GM03348 (cell line): ENCODE measurements around the gene POLR3B.

Experiments
- DNase-seq: peaks from one replicate; pipeline ENCODE4 v3.0.0; 2012; ENCODE audit warnings: low spot score

POLR3B gene

DNA sequence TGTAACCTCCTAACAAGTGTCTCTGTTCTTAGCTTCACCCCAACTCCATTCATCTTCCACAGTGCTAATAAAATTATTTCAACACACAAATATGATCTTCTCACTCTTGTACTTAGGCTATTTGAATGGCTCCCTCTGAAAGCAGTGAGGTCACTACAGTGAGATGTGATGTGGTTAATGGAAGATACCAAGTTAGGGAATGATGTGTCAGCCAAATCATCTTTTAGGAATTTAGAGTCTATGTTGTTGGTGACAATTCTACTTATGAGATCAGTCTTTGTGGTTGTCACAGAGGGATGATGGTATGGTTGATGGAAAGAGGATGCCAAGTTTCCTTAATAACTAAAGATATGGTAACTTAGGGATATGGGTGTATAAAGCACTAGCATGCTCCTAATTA, 57.6 kb downstream of the POLR3B start:
- peak; percentile 17 for DNase-seq

DNA sequence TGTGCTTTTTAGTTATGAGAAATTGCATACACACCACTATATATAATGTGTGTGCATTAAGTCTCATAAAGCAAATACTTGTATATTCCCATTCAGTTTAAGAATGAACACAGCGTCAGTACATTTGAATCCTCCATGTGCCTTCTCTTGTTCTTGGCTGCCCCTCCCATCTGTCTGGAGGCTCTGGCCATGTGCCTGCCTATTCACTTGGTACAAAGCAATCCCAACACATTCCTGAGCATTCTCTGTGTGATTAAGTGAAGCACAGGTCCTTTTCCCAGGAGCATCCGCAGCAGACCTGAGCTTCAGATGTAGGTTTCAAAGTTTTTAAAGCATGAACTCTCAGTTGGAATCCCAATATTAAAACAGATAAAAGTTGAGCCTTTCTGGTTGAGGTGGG, 58.7 kb downstream of the POLR3B start:
- DNase-seq: no peak

- peak; percentile 66 for DNase-seq
These were observed 60.7 kb downstream of the POLR3B start for GRCh38 chr12:106417926-106418910.

GRCh38 chr12:106418970-106419369, 61.4 kb downstream of the POLR3B start:
- DNase-seq: no peak

DNA sequence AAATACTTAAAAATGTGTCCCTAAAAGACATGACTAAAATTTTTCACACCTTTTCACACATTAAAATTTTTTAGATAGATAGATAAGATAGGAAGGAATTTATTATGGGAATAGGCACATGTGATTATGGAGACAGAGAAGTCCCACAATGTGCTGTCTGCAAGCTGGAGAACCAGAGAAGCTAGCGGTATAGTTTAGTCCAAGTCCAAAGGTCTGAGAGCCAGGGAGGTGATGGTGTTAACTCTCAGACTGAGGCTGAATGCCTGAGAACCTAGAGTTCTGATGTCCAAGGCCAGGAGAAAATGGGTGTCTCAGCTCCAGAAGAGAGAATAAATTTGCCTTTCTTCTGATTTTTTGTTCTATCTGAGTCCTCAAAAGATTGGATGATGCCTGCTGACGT, 65.7 kb downstream of the POLR3B start:
- no peak for DNase-seq

DNA sequence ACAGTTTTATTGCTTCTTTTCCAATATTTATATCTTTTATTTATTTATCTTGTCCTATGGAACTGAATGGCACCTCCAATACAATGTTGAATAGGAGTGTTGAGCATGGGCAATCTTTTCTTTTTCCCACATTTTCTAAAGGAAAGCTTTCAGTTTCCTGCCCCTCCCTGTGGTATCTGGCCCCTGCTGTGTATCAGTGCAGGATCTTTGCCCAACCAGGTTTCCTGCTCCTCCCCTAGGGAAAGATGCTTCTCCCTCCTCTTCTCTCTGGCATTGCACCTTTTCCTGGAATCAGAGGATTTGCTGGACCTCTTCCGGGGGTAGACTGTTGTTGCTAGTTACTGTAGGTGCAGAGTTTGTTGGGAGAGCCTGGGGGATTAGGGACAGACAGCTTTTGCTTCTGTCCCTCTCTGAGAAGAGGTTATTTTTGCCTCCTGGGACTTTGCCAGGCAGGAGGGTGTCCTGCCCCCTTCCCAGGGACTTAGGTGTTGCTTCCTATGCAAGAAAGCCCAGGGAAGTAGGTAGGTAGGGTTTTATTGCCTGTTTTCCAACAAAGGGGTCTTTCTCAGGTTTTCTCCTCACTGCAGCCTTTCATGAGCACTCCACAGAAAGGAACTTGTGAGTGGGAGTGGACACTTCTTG, 67.6 kb downstream of the POLR3B start:
- no peak for DNase-seq

DNA sequence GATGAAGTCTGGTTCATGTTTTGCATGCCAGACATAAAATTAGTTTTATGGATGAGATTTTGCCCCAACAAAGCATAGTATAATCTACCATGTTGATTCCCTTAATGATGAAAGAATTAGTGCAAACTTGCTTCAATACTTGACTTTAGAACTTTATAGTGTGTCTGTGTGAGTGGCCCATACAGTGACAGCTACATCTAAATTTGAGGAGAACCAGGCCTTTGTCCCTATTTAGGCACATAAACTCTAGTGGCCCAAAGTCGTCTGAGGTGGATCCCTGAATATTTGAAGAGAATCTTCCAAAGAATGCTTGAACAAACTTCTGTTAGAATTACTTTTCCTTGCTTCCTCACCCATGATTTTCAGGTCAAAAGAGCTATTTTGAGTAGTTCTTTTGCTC, 70.4 kb downstream of the POLR3B start:
- DNase-seq: no peak

- no peak for DNase-seq
These were observed 70.8 kb downstream of the POLR3B start for GRCh38 chr12:106428384-106428783.

DNA sequence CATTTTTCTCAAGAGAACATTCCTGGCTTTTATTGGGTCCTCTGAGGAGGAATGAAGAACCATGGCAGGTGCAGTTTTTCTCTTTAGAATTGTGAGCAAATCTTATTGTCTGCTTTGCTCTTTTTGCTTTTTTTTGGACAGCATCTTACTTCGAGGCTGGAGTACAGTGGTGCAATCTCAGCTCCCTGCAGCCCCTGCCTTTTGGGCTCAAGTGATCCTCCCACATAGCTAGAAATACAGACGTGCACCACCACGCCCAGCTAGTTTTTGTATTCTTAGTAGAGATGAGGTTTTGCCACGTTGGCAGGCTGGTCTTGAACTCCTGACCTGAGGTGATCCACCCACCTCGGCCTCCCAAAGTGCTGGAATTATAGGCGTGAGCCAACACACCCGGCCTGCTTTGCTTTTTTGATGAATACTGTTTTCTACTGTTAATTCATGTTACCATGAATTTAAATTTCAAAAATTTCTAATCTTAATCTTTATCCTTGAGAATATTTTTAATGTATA, 71.5 kb downstream of the POLR3B start:
- DNase-seq: no peak

DNA sequence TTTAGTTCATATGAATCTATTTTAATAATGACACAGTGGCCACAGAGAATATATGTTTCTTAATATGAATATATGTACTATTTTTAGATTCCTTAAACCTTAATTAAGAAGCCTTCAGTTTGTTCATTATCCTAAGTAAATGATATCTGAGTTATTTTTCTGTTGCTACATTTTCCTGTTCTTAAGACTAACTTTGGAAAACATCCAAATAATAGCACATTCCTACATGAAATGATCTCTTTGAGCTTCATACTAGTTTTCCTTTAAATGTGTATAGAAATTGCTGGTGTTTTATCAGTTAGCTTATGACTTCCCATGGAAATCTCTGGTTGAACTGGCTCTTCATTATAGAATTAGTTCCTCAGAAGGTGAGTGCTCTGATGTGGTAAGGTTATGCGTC, 72.1 kb downstream of the POLR3B start:
- no peak for DNase-seq

DNA sequence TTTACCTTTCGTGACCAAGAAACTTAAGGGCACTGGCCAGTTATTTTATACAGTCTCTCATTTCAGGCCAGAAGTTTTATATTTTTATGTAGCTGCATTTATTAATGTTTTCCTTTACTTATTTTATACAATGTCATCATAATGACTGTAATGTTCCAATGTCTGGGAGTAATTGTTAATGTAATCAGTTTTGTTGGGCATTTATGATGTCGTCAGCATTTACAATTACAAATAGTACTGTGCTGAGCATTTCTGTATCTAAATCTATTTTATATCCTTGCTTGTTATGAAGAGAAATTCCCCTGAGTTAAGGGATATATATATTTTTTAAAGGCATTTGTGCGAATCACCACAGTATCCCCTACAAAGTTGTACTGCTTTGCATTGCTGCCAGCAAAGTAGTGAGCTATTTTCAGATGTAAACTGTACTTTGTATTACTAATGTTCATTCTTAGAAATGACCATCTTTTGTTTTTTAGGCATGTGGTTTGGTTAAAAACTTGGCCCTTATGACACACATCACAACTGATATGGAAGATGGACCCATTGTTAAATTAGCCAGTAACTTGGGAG, 74.4 kb downstream of the POLR3B start:
- no peak for DNase-seq

DNA sequence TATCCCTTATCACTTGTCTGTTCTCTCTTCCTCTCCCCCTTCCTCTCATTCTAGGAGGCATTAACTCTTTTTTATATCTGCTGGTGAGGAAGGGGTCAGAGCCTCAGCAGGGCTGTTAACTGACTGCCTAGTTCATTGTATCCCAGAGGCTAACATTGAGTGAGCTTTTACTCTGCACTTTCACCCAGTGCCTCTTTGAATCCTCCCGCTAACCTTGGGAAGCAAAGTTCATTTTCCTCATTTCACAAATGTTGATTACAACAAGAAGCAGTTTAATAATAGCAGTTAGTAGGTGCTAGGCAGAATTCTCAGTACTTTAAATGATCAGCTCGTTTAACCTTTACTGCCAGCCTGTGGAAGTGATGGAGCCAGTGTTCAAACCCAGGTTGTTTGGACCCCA, 75.5 kb downstream of the POLR3B start:
- no peak for DNase-seq

DNA sequence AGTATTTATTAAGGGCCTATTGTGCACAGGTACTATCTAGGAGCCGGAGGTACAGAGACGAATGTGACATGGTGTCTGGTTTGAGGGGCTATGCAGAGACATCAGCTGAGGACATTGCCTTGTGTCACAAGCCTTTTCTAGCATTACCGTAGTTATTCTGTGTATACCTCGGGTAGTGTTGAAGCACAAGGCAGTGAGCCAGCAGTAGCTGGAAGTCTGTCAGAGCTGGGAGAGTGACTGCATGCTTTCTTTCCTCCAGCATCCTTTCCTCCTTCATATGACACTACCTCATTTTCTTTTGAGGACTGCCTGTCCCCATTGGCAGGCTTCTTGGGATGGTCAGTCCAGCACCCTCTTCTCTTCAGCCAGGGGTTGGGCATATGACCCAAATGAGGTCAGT, 77.0 kb downstream of the POLR3B start:
- no peak for DNase-seq

DNA sequence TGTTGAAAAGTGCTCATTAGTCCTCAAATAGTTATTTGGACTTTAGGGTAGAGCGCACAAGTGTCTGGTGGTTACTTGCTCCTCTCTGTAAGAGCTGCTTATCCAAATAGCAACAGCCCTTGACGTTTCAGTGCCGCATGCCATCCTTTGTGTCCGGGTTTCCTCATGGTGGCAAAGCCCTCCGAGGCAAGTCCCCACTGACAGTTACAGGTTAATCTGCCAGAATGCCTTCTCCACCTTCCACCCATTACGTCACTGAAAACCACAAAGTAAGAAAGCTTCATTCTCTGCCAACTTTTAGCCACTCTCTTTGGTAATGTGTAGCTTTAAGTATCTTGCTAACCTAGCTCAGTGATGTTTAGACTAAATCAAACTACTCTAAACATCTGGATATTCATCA, 78.6 kb downstream of the POLR3B start:
- DNase-seq: no peak

DNA sequence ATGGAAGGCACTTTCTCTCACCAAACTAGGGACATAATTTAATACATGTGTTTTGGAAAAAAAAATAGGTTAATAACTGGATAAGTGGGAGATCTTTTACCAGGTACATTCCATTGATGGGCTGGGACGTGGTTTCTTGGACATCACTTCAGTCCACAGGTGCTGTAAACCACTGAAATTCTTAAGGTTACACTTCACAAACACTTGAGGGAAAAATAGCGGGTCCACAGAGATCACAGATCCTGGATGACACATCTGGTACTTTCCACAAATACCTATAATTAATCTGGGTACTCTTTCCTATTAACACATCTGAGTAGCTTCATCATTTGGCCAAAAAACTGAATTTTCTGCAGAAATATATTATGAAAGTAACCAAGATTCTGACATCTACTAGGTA, 85.0 kb downstream of the POLR3B start:
- DNase-seq: no peak

- DNase-seq: no peak
These were observed 87.5 kb downstream of the POLR3B start for GRCh38 chr12:106445053-106445452.

- no peak for DNase-seq
These were observed 88.4 kb downstream of the POLR3B start for GRCh38 chr12:106445959-106446358.

GRCh38 chr12:106446419-106447092, 89.0 kb downstream of the POLR3B start:
- no peak for DNase-seq

- no peak for DNase-seq
These were observed 94.8 kb downstream of the POLR3B start for GRCh38 chr12:106452309-106452708.

GRCh38 chr12:106455111-106455510, 97.6 kb downstream of the POLR3B start:
- no peak for DNase-seq

DNA sequence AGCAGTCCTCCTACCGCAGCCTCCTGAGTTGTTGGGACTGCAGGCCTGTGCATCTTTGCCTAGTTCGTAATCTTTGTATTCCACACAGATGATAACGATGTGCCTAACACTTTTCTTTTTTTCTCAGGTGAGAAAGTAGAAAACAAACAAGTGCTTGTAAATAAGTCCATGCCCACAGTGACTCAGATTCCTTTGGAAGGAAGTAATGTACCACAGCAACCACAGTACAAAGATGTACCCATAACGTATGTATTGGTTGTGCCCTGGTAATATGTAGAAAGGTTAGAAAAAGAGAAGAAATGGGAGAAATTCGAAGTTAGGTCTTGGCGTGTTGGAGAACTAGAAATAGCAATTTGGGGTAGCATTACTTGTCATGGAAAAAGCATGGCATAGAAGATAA, 101.6 kb downstream of the POLR3B start:
- DNase-seq: no peak

DNA sequence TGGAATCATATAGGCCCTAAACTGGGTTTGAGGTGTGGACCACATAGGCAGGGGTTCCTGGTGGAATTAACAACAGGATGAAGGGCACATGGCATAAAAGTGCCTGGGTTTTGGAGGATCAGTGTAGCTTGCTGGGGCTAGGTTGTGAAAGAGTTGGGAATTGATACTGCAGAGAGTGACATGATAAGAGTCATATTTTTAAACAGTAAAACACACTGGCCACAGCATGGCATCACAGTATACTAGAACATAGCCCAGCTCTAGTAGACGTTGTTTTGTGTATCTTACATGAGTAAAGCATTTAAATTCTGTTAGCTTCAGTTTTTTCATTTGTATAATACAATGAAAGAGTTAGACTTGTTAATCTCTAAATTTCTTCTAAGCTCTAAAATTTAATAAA, 102.0 kb downstream of the POLR3B start:
- DNase-seq: no peak
